Thyroid gland (tissue), 4 donors: ENCODE measurements around the gene HIP1.
A peak's percentile ranks its signal among the peaks of the same experiment; 100 is the strongest.

Experiments used
- POLR2A ChIP-seq, 2 donors: fragments of 450-650 bp; IDR thresholded peaks; one replicate each; pipeline ENCODE4 v1.6.1; 2017; ENCODE audit warnings: antibody characterized with exemption in 2 of 2, mild to moderate bottlenecking in 2 of 2, moderate library complexity in 1 of 2
- TF ChIP-seq, protein P1 (sequence below), 6 experiments: fragments of 200-600 bp in 3 of 6; fragments of 450-650 bp in 3 of 6; sonication (generic) in 3 of 6; IDR thresholded peaks; one replicate each; pipeline ENCODE4 v1.5.1; 2016 to 2019; ENCODE audit warnings: antibody characterized with exemption in 6 of 6, mild to moderate bottlenecking in 2 of 6, inconsistent platforms in 1 of 6, moderate library complexity in 1 of 6

DNA sequence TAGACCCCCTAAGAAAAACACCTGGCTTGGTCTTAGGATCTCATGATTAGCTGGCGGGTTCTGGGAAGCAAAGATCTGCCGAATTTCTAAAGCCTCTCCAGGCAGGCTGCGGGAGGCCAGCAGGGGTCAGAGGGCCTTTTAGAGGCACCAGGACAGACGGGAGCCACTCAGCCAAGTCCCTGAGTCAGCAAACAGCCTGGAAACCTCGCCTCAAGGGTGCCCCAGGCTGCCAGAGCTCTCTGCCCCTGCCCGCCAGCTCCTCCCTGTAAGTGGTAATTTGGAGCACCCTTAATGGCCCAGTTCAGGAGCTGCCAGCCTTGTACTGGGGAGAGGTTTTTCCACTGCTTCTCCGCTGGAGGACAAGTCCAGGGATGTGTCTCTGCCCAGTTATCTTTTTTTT, 88.7 kb downstream of the HIP1 start:
- TF ChIP-seq, protein P1, sequence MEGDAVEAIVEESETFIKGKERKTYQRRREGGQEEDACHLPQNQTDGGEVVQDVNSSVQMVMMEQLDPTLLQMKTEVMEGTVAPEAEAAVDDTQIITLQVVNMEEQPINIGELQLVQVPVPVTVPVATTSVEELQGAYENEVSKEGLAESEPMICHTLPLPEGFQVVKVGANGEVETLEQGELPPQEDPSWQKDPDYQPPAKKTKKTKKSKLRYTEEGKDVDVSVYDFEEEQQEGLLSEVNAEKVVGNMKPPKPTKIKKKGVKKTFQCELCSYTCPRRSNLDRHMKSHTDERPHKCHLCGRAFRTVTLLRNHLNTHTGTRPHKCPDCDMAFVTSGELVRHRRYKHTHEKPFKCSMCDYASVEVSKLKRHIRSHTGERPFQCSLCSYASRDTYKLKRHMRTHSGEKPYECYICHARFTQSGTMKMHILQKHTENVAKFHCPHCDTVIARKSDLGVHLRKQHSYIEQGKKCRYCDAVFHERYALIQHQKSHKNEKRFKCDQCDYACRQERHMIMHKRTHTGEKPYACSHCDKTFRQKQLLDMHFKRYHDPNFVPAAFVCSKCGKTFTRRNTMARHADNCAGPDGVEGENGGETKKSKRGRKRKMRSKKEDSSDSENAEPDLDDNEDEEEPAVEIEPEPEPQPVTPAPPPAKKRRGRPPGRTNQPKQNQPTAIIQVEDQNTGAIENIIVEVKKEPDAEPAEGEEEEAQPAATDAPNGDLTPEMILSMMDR (IDR thresholded peaks at IDR 0.05): peak in 4 of 6 experiments; percentile 14 to 25 (median 18)
- TF ChIP-seq POLR2A (IDR thresholded peaks at IDR 0.05): no peak
